GM12891 (cell line): ENCODE results near the gene SLC35F4.

Source experiments
- DNase-seq: peaks from one replicate; pipeline ENCODE4 v3.0.0; 2011; ENCODE audit warnings: low spot score; ENCODE audit not compliant: insufficient read length
- FAIRE-seq: peaks from 2 replicates; lab custom pipeline; 2011; peaks lifted over from hg19 to GRCh38; lab: Jason Lieb, UNC
- PAX5 ChIP-seq: IDR thresholded peaks from 2 replicates; pipeline ENCODE4 v1.6.1; 2011; ENCODE audit warnings: low read length, moderate library complexity, mild to moderate bottlenecking; ENCODE audit not compliant: insufficient read depth, severe bottlenecking
- POLR2A ChIP-seq: IDR thresholded peaks from 2 replicates; pipeline ENCODE4 v1.6.1; 2011; ENCODE audit warnings: low read depth, low read length, control low read depth
- POLR2AphosphoS5 ChIP-seq: IDR thresholded peaks from 2 replicates; pipeline ENCODE4 v1.6.1; 2011; ENCODE audit warnings: low read depth, low read length, control low read depth
- POU2F2 ChIP-seq: IDR thresholded peaks from 2 replicates; pipeline ENCODE4 v1.6.1; 2011; ENCODE audit warnings: low read depth, mild to moderate bottlenecking, control low read depth, low read length, moderate library complexity
- SPI1 ChIP-seq: IDR thresholded peaks from 2 replicates; pipeline ENCODE4 v1.6.1; 2011; ENCODE audit warnings: low read depth, low read length, control low read depth
- TAF1 ChIP-seq: IDR thresholded peaks from 2 replicates; pipeline ENCODE4 v1.6.1; 2011; ENCODE audit warnings: low read depth, low read length, control low read depth

The SLC35F4 gene

DNA sequence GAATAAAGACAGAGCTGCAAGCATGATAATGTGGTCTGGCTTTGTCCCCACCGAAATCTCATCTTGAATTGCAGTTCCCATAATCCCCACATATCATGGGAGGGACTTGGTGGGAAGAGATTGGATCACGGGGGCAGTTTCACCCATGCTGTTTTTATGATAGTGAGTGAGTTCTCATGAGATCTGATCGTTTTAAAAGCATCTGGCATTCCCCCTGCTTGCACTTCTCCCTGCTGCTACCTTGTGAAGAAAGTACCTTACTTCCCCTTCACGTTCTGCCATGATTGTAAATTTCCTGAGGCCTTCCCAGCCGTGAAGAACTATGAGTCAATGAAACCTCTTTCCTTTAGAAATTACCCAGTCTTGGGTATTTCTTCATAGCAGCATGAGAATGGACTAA lies 158.7 kb downstream of the SLC35F4 start:
- FAIRE-seq = no peak
- TF ChIP-seq TAF1 (no peak), PAX5 (no peak), POLR2A (no peak), POU2F2 (no peak), POLR2AphosphoS5 (no peak), SPI1 (no peak)
- DNase-seq = no peak

DNA sequence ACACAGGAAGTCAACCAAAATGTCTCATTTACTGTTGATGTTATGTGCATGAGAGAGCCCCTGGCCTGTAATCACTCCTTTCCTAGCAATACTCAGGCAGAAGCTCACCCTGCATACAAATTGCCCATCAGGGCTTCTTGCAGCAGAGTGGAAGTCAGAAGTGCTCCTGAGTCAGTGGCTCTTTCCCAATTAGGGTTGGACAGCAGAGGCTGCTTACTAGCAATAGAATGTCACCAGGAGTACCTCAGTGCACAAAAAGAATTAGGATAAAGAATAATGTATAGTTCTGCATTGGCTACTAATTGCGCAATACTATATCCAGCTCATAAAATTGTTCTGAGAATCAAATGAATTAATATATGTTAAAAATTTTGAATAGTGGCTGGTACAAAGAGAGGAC lies 161.1 kb downstream of the SLC35F4 start:
- FAIRE-seq = no peak
- no peak for TF ChIP-seq POU2F2
- TF ChIP-seq SPI1 = no peak
- TF ChIP-seq PAX5 = no peak
- no peak for TF ChIP-seq TAF1
- no peak for TF ChIP-seq POLR2A
- no peak for TF ChIP-seq POLR2AphosphoS5
- no peak for DNase-seq

DNA sequence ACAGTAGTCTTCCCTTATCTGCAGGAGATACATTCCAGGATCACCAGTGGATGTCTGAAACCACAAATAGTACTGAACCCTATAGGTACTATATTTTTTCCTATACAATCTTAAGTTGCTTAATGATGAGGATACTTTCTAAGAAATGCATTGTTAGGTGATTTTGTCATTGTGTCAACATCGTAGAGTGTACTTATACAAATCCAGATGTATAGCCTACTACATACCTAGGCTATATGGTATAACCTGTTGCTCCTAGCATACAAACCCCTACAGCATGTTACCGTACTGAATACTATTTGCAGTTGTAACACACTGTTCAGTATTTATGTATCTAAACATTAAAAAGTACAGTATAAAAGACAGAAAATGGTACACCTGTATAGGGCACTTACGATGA lies 165.9 kb downstream of the SLC35F4 start:
- FAIRE-seq (no peak), DNase-seq (no peak)
- TF ChIP-seq POLR2AphosphoS5 (no peak), TAF1 (no peak), PAX5 (no peak), POU2F2 (no peak), POLR2A (no peak), SPI1 (no peak)

DNA sequence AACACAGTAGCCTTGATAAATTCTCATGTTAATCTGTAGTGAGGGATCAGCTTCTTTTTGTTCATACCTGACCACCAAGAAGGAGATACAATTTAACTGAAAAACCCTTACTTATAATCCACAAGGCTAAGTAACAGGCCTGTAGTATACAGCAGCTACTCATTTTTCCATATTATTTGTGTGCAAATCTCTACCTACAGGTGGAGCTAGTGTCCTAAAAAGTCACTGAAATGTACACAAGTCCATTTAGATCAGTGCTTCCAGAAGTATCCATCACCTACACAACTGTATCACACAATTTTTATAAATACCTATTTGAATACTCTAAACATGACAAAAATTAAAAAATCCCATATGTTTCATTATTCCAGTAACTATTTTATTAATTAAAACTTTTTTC lies 173.2 kb downstream of the SLC35F4 start:
- FAIRE-seq (no peak), DNase-seq (no peak)
- TF ChIP-seq TAF1 = no peak
- TF ChIP-seq PAX5 = no peak
- TF ChIP-seq POU2F2 = no peak
- TF ChIP-seq SPI1 = no peak

DNA sequence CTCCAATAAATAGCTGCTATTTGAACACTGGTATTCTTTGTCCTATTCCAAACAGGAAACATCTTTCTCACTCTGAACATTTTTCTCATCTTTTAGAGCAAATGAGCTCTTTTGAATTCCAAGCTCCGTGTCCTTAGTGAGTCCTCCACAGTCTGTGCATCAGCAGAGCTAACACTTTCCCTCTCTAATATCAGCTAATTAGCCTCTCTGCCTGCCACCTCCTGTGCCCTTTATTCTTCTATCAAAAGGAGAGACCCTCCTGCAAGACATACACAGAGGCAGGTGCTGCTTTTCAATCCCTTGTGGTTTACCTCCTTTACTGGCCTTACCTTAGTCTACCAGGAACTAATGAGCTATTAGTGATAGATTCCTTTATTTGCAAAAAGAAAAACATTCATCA lies 178.5 kb downstream of the SLC35F4 start:
- FAIRE-seq (no peak), DNase-seq (no peak)
- no peak for TF ChIP-seq POLR2A
- TF ChIP-seq PAX5 = no peak
- no peak for TF ChIP-seq POLR2AphosphoS5
- TF ChIP-seq POU2F2 = no peak
- no peak for TF ChIP-seq TAF1
- TF ChIP-seq SPI1 = no peak

DNA sequence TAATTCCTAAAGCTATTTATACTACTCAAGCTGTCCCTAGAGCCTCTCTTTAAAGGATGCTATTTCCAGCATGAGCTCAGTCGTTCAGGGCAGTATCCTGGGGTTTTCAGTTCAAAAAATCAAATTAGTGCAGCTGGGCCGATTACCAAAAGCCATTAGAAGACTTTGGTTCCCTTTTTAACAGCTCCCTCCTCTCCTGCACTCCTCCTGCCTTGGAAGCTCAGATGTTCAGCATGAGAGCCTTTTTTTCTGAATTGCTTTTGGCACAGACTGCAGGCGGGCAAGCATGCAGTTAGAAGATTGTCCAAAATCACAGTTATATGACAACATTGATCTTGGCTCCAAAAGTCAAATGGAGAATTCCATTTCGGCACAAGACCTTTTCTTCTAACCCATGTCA lies 179.6 kb downstream of the SLC35F4 start:
- TF ChIP-seq POLR2AphosphoS5 (no peak), POU2F2 (no peak), PAX5 (no peak), POLR2A (no peak), TAF1 (no peak), SPI1 (no peak)
- DNase-seq (no peak), FAIRE-seq (no peak)

DNA sequence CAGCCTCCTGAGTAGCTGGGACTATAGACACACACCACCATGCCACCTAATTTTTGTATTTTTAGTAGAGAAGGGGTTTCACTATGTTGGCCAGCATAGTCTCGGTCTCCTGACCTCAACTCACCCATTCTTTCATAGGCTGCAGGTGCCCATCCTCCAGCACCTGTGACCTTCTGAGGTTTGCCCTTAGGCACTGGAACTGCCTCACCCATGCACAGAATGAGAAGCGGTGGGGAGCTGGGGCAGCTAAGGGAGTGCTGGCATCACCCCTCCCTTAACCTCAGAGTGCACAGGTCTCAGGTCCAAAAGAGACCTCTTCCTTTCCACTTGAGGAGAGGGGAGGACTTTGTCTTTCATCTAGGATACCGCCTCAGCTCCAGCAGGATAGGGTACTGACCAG lies 194.9 kb downstream of the SLC35F4 start:
- TF ChIP-seq POLR2AphosphoS5 (no peak), TAF1 (no peak), PAX5 (no peak), POU2F2 (no peak), SPI1 (no peak), POLR2A (no peak)
- FAIRE-seq (no peak), DNase-seq (no peak)

DNA sequence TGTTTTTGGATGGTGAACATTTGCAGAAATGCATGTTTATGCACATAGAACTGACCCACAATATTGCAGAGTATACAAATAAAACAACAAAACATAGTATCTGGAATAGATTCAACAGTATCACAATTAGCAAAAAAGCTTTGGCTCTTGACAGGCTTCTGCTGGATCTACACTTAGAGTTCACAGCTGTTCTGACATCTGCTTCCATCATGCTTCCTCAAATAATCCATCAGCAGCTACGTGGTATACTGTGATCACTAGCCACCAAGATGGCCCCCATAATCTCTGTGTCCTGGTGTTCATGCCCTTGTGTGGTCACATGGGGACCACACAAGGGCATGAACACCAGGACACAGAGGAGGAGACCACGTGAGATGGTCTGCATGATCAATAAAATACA lies 205.7 kb downstream of the SLC35F4 start:
- FAIRE-seq (no peak), DNase-seq (no peak)
- TF ChIP-seq SPI1 = no peak
- no peak for TF ChIP-seq POU2F2

DNA sequence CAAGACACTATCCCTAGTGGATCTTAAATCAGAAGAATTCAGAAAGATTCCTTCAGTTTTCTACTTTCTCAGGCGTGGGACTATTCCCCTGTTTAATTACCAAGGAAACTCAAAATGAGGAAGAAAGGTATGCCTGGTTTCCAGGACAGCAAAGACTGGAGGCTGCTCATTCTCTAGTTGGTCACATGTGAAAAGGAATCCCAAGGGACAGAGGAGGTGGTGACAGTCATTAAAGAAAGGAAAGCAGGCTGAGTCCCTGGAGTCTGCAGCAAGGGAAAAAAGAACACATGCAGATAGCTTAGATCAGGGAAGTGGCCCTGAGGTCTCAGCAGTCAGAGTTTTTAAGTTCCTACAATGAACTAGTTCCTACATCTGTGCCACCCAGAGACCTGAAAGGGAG lies 206.8 kb downstream of the SLC35F4 start:
- DNase-seq (no peak), FAIRE-seq (no peak)
- TF ChIP-seq SPI1 (no peak), POLR2A (no peak), POU2F2 (no peak), PAX5 (no peak), TAF1 (no peak), POLR2AphosphoS5 (no peak)

DNA sequence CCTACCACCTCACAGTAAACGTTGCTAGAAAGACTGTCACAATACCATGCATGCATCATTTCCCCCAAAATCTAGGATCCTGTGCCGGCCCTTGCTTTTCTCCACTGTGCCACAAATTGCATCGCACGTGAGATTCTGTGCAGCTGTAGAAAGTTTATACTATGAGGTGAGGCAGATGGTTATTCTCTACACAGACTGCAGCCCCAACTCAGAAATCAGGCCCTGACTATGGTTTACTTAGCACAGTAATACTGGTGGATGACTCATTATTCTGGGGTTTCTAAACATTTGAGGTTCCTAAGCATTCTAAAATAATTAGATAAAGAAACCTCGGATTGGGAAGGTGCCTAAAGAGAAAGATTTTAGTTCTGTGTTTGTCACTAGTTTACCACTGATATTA lies 208.4 kb downstream of the SLC35F4 start:
- FAIRE-seq (no peak), DNase-seq (no peak)
- no peak for TF ChIP-seq SPI1
- TF ChIP-seq PAX5 = no peak
- no peak for TF ChIP-seq POLR2AphosphoS5
- TF ChIP-seq POLR2A = no peak
- TF ChIP-seq POU2F2 = no peak
- no peak for TF ChIP-seq TAF1
